Cardiac muscle cell (in vitro differentiated cells and primary cell): Measurements from ENCODE around the gene TGFBRAP1. TPM values are rescaled to one million over a fixed set of nuclear protein-coding genes. Genes with fewer than 3 reads are reported as not detected.

Source experiments
- DNase-seq, 2 donors: peaks; one replicate each; pipeline versions ENCODE4 v3.0.0 to v3.0.0-alpha.2; 2010 to 2017; ENCODE audit warnings: low read depth in 1 of 2, low spot score in 1 of 2
- H3K27ac ChIP-seq: fragments of 200-600 bp; sonication (generic); 2 replicates; pipeline ENCODE4 v1.5.1; 2016
- H3K27me3 ChIP-seq: fragments of 200-600 bp; sonication (generic); 2 replicates; pipeline ENCODE4 v1.6.0; 2016; ENCODE audit warnings: control low read depth
- H3K36me3 ChIP-seq: fragments of 200-600 bp; sonication (generic); 2 replicates; pipeline ENCODE4 v1.5.1; 2016; ENCODE audit warnings: control low read depth
- H3K4me1 ChIP-seq: fragments of 200-600 bp; sonication (generic); 2 replicates; pipeline ENCODE4 v1.8.1; 2017; ENCODE audit warnings: low read depth, mild to moderate bottlenecking, mixed run types
- H3K4me3 ChIP-seq: fragments of 200-600 bp; sonication (generic); 2 replicates; pipeline ENCODE4 v1.5.1; 2016; ENCODE audit warnings: mild to moderate bottlenecking
- H3K9me3 ChIP-seq: fragments of 200-600 bp; sonication (generic); 2 replicates; pipeline ENCODE4 v1.5.1; 2017; ENCODE audit warnings: low read depth, mild to moderate bottlenecking, control low read depth
- polyA plus RNA-seq: library from polyadenylated mRNA; unstranded; fragments of >200 nt; fragmentation: Nextera tagmentation; extraction: Ambion mirVana; gene quantifications from 2 replicates; pipeline ENCODE4 v1.2.1, GENCODE V29; 2016
- total RNA-seq: library from RNA; depleted of rRNA; stranded (reverse); fragments of >200 nt; gene quantifications from 2 replicates; pipeline ENCODE4 v1.2.3, GENCODE V29; 2016
- TF ChIP-seq, protein P1 (sequence below): IDR thresholded peaks from 2 replicates; pipeline ENCODE4 v1.5.1; 2012; ENCODE audit warnings: low read depth, mild to moderate bottlenecking, low read length

Gene TGFBRAP1
- total and polyA plus RNA-seq, 2 experiments from 2014 or later, result 11.5 to 18.9 TPM

DNA sequence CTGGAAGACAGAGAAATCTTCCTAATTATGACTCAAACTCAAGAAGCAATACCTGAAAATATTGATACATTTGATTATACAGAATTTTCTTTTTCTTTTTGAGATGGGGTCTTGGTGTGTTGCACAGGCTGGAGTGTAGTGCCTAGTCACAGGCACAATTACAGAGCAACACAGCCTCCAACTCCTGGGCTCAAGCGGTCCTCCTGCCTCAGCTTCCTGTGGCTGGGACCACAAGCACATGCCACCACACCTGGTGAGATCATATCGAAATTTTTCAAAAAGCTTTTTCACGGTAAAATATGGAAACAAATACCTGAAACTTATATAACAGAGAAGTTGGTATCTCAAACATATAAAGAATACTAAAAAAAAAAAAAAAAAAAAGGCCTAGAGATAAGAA, 27.9 kb downstream of the TGFBRAP1 start:
- Histone ChIP-seq H3K9me3 (no peaks in the 10 kb centered on the region), H3K27ac (no peak overlapping the region), H3K27me3 (no peaks in the 10 kb centered on the region), H3K4me3 (no peak overlapping the region), H3K4me1 (no peaks in the 10 kb centered on the region), H3K36me3 (peaks cover 12% of the 10 kb centered on the region)
- DNase-seq, result no peak
- TF ChIP-seq, protein P1, sequence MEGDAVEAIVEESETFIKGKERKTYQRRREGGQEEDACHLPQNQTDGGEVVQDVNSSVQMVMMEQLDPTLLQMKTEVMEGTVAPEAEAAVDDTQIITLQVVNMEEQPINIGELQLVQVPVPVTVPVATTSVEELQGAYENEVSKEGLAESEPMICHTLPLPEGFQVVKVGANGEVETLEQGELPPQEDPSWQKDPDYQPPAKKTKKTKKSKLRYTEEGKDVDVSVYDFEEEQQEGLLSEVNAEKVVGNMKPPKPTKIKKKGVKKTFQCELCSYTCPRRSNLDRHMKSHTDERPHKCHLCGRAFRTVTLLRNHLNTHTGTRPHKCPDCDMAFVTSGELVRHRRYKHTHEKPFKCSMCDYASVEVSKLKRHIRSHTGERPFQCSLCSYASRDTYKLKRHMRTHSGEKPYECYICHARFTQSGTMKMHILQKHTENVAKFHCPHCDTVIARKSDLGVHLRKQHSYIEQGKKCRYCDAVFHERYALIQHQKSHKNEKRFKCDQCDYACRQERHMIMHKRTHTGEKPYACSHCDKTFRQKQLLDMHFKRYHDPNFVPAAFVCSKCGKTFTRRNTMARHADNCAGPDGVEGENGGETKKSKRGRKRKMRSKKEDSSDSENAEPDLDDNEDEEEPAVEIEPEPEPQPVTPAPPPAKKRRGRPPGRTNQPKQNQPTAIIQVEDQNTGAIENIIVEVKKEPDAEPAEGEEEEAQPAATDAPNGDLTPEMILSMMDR, result no peak

DNA sequence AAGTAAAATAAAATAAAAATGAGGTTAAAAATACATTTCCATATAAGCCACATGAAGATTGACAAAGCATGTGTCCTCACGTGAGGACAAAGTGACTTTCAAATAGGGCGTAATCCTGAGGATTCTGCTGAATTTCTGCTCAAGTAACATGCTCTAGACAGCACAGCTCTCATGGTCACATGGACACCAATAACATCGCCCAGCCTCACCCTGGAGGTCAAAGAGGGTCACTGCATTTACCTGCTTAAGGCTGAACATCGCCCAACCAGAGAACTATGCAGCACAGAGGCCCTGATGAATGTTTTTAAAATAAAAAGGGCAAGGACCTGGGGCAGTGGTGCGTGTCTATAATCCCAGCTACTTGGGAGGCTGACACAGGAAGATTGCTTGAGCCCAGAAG, 30.2 kb downstream of the TGFBRAP1 start:
- no peak overlapping the region for H3K4me3 ChIP-seq
- H3K36me3 ChIP-seq, result peaks cover 17% of the 10 kb centered on the region
- TF ChIP-seq, protein P1, result no peak
- no peaks in the 10 kb centered on the region for H3K27me3 ChIP-seq
- no peaks in the 10 kb centered on the region for H3K4me1 ChIP-seq
- no peak for DNase-seq
- H3K9me3 ChIP-seq, result no peaks in the 10 kb centered on the region
- no peak overlapping the region for H3K27ac ChIP-seq

DNA sequence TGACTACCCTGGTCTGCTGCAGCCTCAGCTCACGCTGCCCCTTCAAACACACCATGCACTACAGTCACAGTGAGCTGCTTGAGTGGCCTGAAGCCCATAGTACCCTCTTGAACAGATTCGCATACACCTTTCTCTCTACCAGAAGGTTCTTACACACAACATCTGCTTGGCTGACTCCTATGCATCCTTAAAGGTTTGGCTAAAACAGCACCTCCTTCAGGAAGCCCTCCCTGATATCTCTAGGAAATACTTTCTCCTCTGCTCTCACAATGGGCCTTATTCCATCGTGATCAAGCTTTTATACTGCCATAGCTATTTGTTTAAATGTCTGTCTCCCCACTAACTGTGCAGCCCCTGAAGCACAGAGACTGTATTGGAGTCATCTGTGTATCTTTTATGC, 31.5 kb downstream of the TGFBRAP1 start:
- Histone ChIP-seq H3K27ac (no peak overlapping the region), H3K9me3 (no peaks in the 10 kb centered on the region), H3K36me3 (peaks cover 17% of the 10 kb centered on the region), H3K27me3 (no peaks in the 10 kb centered on the region), H3K4me1 (no peaks in the 10 kb centered on the region), H3K4me3 (no peak overlapping the region)
- no peak for DNase-seq
- TF ChIP-seq, protein P1, result no peak

DNA sequence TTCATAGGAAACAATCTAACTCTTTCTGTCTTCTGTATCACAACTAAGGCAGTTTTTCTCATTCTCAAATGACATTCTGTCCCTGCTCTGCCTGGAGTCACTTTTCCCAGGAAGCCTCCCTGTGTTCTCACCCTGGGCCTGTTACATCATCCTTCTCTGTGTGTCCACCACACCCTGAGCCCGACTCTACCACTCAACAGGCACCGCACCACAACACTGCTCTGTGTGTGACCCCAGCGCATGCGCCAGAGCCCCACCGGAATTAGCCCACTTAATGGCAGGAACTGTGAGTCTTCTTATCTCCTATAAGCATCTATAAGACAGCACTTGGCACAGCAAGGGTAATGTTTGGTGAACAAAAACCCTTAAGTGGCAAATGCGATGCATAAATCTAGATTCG, 32.3 kb downstream of the TGFBRAP1 start:
- TF ChIP-seq, protein P1, result no peak
- DNase-seq, result no peak
- no peak overlapping the region for H3K4me3 ChIP-seq

DNA sequence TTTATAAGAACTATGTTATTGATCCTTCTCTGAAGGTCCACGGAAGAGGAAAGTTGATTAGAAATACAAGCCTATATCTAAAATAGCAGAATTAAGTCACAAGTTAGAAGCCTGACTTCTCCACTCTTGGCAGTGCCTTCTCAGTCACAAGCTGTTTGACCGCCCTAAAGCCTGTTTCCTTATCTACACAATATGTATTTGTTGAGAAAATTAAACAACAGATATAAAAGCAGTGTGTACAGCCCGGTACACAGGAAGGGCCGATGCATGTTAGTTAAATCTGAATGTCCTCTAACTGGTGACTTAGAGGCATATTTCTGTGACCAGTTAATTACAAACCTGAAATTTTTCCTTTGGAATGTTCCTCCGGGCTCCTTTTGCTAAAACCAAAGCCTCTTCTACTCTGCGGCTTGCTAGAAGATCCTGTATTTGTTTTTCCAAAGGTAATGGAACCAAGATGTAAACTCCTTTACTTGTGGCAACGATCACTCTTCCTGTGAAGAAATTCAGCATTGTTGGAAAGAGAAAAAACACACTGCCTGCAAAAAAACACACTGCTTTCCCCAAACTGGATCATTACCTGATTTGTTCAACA, 33.4 kb downstream of the TGFBRAP1 start:
- no peak for DNase-seq
- H3K4me1 ChIP-seq, result no peaks in the 10 kb centered on the region
- H3K9me3 ChIP-seq, result no peaks in the 10 kb centered on the region
- H3K4me3 ChIP-seq, result no peak overlapping the region
- H3K27ac ChIP-seq, result peak overlapping the region; percentile 26
- H3K27me3 ChIP-seq, result no peaks in the 10 kb centered on the region
- peaks cover 18% of the 10 kb centered on the region for H3K36me3 ChIP-seq
- TF ChIP-seq, protein P1, result no peak

More for the DNA sequence above, 32.3 kb downstream of the TGFBRAP1 start:
- Histone ChIP-seq H3K4me1 (no peaks in the 10 kb centered on the region), H3K27ac (no peak overlapping the region), H3K9me3 (no peaks in the 10 kb centered on the region), H3K27me3 (no peaks in the 10 kb centered on the region), H3K36me3 (peaks cover 17% of the 10 kb centered on the region)
